C4-2B (cell line): ENCODE data around the gene LNPEP.

ENCODE experiments used
- ZFX ChIP-seq: fragments of 450-650 bp; IDR thresholded peaks from 2 replicates; pipeline ENCODE4 v1.6.1; 2017
- TF ChIP-seq, protein P1 (sequence below): fragments of 450-650 bp; conservative IDR thresholded peaks from 2 replicates; pipeline ENCODE4 v1.5.1; 2017; ENCODE audit warnings: mild to moderate bottlenecking

DNA sequence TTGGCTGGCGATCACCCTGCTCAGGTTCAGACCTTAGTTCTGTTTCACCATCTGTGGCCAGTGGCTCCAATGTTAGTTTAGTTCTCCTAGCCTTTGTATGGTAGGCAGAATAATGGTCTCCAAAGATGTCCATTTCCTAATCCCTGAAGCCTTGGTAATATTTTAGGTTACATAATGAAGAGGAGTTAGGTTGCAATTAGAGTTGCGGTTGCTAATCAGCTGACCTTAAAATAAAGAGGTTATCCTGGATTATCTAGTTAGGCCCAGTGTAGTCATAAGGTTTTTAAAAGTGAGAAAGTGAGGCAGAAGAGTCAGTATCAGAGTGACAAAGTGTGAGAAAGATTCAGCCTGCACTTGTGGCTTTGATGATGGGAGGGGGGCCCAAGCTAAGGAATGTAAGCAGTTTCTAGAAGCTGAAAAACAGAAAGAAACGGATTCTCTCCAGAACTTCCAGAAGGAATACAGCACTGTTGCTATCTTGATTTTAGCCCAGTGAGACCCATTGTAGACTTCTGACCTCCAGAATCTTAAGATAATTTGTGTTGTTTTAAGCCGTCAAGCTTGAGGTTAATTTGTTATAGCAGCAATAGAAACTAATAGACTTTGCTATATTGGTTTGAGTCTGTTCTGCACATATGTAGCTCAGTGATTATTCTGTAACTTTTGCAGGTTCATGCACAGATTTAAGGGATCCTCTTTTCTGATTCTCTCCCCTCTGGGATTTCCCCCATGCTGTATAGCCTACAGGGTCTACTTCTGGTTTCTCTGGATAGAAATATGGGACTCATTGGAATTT lies 21.6 kb downstream of the LNPEP start:
- TF ChIP-seq, protein P1, sequence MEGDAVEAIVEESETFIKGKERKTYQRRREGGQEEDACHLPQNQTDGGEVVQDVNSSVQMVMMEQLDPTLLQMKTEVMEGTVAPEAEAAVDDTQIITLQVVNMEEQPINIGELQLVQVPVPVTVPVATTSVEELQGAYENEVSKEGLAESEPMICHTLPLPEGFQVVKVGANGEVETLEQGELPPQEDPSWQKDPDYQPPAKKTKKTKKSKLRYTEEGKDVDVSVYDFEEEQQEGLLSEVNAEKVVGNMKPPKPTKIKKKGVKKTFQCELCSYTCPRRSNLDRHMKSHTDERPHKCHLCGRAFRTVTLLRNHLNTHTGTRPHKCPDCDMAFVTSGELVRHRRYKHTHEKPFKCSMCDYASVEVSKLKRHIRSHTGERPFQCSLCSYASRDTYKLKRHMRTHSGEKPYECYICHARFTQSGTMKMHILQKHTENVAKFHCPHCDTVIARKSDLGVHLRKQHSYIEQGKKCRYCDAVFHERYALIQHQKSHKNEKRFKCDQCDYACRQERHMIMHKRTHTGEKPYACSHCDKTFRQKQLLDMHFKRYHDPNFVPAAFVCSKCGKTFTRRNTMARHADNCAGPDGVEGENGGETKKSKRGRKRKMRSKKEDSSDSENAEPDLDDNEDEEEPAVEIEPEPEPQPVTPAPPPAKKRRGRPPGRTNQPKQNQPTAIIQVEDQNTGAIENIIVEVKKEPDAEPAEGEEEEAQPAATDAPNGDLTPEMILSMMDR = no peak
- no peak for TF ChIP-seq ZFX
